ENCODE measurements around the gene GCSAM. TPM values are rescaled to one million over a fixed set of nuclear protein-coding genes. Genes with fewer than 3 reads are reported as not detected.
A peak's percentile ranks its signal among the peaks of the same experiment; 100 is the strongest.

The GCSAM gene
- total RNA-seq, 2 experiments from 2014 or later = 7.5 to 8.5 TPM

GRCh38 chr3:112134335-112135124 is 1.5 kb upstream of the GCSAM start:
- DNase-seq = no peak
- Mint-ChIP-seq H3K9me3 (no peaks in the 10 kb centered on the region), H3K4me1 (peaks cover 67% of the 10 kb centered on the region), H3K4me3 (no peak overlapping the region), H3K27ac (peak overlapping the region; percentile 88), H3K36me3 (peaks cover 9% of the 10 kb centered on the region), H3K27me3 (no peaks in the 10 kb centered on the region)

GRCh38 chr3:112133626-112134334 is 732 bp upstream of the GCSAM start:
- peaks cover 75% of the 10 kb centered on the region for H3K4me1 Mint-ChIP-seq
- H3K9me3 Mint-ChIP-seq = no peaks in the 10 kb centered on the region
- peak overlapping the region; percentile 83 for H3K4me3 Mint-ChIP-seq
- peak overlapping the region; percentile 88 for H3K27ac Mint-ChIP-seq
- H3K36me3 Mint-ChIP-seq = peaks cover 12% of the 10 kb centered on the region
- DNase-seq = no peak
- no peaks in the 10 kb centered on the region for H3K27me3 Mint-ChIP-seq

GRCh38 chr3:112132554-112132953 is 494 bp downstream of the GCSAM start:
- Mint-ChIP-seq H3K4me1 (peaks cover 82% of the 10 kb centered on the region), H3K27me3 (no peaks in the 10 kb centered on the region), H3K27ac (peak overlapping the region; percentile 88), H3K4me3 (peak overlapping the region; percentile 83), H3K9me3 (no peaks in the 10 kb centered on the region), H3K36me3 (peaks cover 12% of the 10 kb centered on the region)
- no peak for DNase-seq

- Mint-ChIP-seq H3K27ac (peak overlapping the region; percentile 69), H3K27me3 (no peaks in the 10 kb centered on the region), H3K4me1 (peaks cover 82% of the 10 kb centered on the region), H3K9me3 (no peaks in the 10 kb centered on the region), H3K4me3 (peak overlapping the region; percentile 44), H3K36me3 (peaks cover 12% of the 10 kb centered on the region)
- DNase-seq = no peak
Observed at GRCh38 chr3:112132088-112132487, 960 bp downstream of the GCSAM start.

GRCh38 chr3:112131111-112131510 is 1.9 kb downstream of the GCSAM start:
- DNase-seq = no peak
- Mint-ChIP-seq H3K4me1 (peaks cover 84% of the 10 kb centered on the region), H3K4me3 (no peak overlapping the region), H3K36me3 (peaks cover 18% of the 10 kb centered on the region), H3K27me3 (no peaks in the 10 kb centered on the region), H3K27ac (no peak overlapping the region), H3K9me3 (no peaks in the 10 kb centered on the region)

GRCh38 chr3:112130638-112130993 is 2.4 kb downstream of the GCSAM start:
- H3K27ac Mint-ChIP-seq = peak overlapping the region; percentile 66
- peaks cover 18% of the 10 kb centered on the region for H3K36me3 Mint-ChIP-seq
- H3K27me3 Mint-ChIP-seq = no peaks in the 10 kb centered on the region
- no peaks in the 10 kb centered on the region for H3K9me3 Mint-ChIP-seq
- peaks cover 82% of the 10 kb centered on the region for H3K4me1 Mint-ChIP-seq
- no peak overlapping the region for H3K4me3 Mint-ChIP-seq
- no peak for DNase-seq

GRCh38 chr3:112129925-112130637 is 3.0 kb downstream of the GCSAM start:
- Mint-ChIP-seq H3K4me3 (no peak overlapping the region), H3K4me1 (peaks cover 83% of the 10 kb centered on the region), H3K27ac (peak overlapping the region; percentile 66), H3K9me3 (no peaks in the 10 kb centered on the region), H3K27me3 (no peaks in the 10 kb centered on the region), H3K36me3 (peaks cover 19% of the 10 kb centered on the region)
- DNase-seq = no peak

GRCh38 chr3:112128843-112129727 is 4.0 kb downstream of the GCSAM start:
- H3K4me3 Mint-ChIP-seq = peak overlapping the region; percentile 32
- H3K4me1 Mint-ChIP-seq = peaks cover 77% of the 10 kb centered on the region
- H3K27ac Mint-ChIP-seq = peak overlapping the region; percentile 66
- H3K36me3 Mint-ChIP-seq = peaks cover 24% of the 10 kb centered on the region
- H3K9me3 Mint-ChIP-seq = no peaks in the 10 kb centered on the region
- DNase-seq = peak; percentile 46
- H3K27me3 Mint-ChIP-seq = no peaks in the 10 kb centered on the region

GRCh38 chr3:112127522-112128494 is 5.2 kb downstream of the GCSAM start:
- H3K36me3 Mint-ChIP-seq = peaks cover 29% of the 10 kb centered on the region
- no peaks in the 10 kb centered on the region for H3K27me3 Mint-ChIP-seq
- H3K9me3 Mint-ChIP-seq = no peaks in the 10 kb centered on the region
- no peak for DNase-seq
- H3K4me1 Mint-ChIP-seq = peaks cover 65% of the 10 kb centered on the region
- H3K27ac Mint-ChIP-seq = peak overlapping the region; percentile 82
- peak overlapping the region; percentile 57 for H3K4me3 Mint-ChIP-seq

- H3K27me3 Mint-ChIP-seq = no peaks in the 10 kb centered on the region
- peak overlapping the region; percentile 82 for H3K27ac Mint-ChIP-seq
- no peaks in the 10 kb centered on the region for H3K9me3 Mint-ChIP-seq
- peak overlapping the region; percentile 57 for H3K4me3 Mint-ChIP-seq
- peaks cover 66% of the 10 kb centered on the region for H3K4me1 Mint-ChIP-seq
- no peak for DNase-seq
- peaks cover 30% of the 10 kb centered on the region for H3K36me3 Mint-ChIP-seq
Observed at GRCh38 chr3:112126511-112126911, 6.5 kb downstream of the GCSAM start.

GRCh38 chr3:112124907-112125607 is 8.0 kb downstream of the GCSAM start:
- H3K36me3 Mint-ChIP-seq = peaks cover 25% of the 10 kb centered on the region
- H3K9me3 Mint-ChIP-seq = no peaks in the 10 kb centered on the region
- H3K4me3 Mint-ChIP-seq = no peak overlapping the region
- H3K4me1 Mint-ChIP-seq = peaks cover 66% of the 10 kb centered on the region
- no peak overlapping the region for H3K27ac Mint-ChIP-seq
- DNase-seq = no peak
- no peaks in the 10 kb centered on the region for H3K27me3 Mint-ChIP-seq

GRCh38 chr3:112123548-112123947 is 9.5 kb downstream of the GCSAM start:
- Mint-ChIP-seq H3K27ac (no peak overlapping the region), H3K36me3 (peaks cover 21% of the 10 kb centered on the region), H3K4me3 (no peak overlapping the region), H3K27me3 (no peaks in the 10 kb centered on the region), H3K9me3 (no peaks in the 10 kb centered on the region), H3K4me1 (peaks cover 66% of the 10 kb centered on the region)
- DNase-seq = no peak

GRCh38 chr3:112122870-112123269 is 10.2 kb downstream of the GCSAM start:
- H3K27ac Mint-ChIP-seq = no peak overlapping the region
- H3K27me3 Mint-ChIP-seq = no peaks in the 10 kb centered on the region
- H3K4me1 Mint-ChIP-seq = peaks cover 63% of the 10 kb centered on the region
- DNase-seq = no peak
- H3K4me3 Mint-ChIP-seq = no peak overlapping the region
- H3K36me3 Mint-ChIP-seq = peaks cover 21% of the 10 kb centered on the region
- no peaks in the 10 kb centered on the region for H3K9me3 Mint-ChIP-seq

All from activated naive CD8-positive, alpha-beta T cell treated with anti-CD3 and anti-CD28 coated beads for 36 hours (primary cell).